Neural progenitor cell (in vitro differentiated cells): Measurements from ENCODE around the gene EXOC8. TPM values are rescaled to one million over a fixed set of nuclear protein-coding genes. Genes with fewer than 3 reads are reported as not detected.

Experiments
- DNase-seq: peaks from one replicate; pipeline ENCODE4 v3.0.0-alpha.2; 2016; ENCODE audit warnings: low spot score
- H2AFZ ChIP-seq: fragments of 200-600 bp; sonication (generic); replicated peaks from 2 replicates; pipeline ENCODE4 v1.6.1; 2016; ENCODE audit warnings: antibody characterized with exemption
- H3F3A ChIP-seq: fragments of 200-600 bp; sonication (generic); 2 replicates; pipeline ENCODE4 v1.6.1; 2016; ENCODE audit warnings: antibody characterized with exemption, low read depth
- H3K27ac ChIP-seq: fragments of 200-600 bp; sonication (generic); 2 replicates; pipeline ENCODE4 v1.5.1; 2016; ENCODE audit warnings: mild to moderate bottlenecking
- H3K27me3 ChIP-seq: fragments of 200-600 bp; sonication (generic); 2 replicates; pipeline ENCODE4 v1.6.1; 2016; ENCODE audit warnings: mild to moderate bottlenecking, moderate library complexity
- H3K36me3 ChIP-seq: fragments of 200-600 bp; sonication (generic); 2 replicates; pipeline ENCODE4 v1.5.1; 2016
- H3K4me1 ChIP-seq: fragments of 200-600 bp; sonication (generic); 2 replicates; pipeline ENCODE4 v1.6.1; 2016; ENCODE audit warnings: mixed run types
- H3K4me2 ChIP-seq: fragments of 200-600 bp; sonication (generic); 2 replicates; pipeline ENCODE4 v1.6.1; 2016
- H3K4me3 ChIP-seq: fragments of 200-600 bp; sonication (generic); 2 replicates; pipeline ENCODE4 v1.5.1; 2016
- H3K79me2 ChIP-seq: fragments of 200-600 bp; sonication (generic); 2 replicates; pipeline ENCODE4 v1.6.1; 2016; ENCODE audit warnings: low read depth
- H3K9ac ChIP-seq: fragments of 200-600 bp; sonication (generic); 2 replicates; pipeline ENCODE4 v1.6.1; 2016
- H3K9me3 ChIP-seq: fragments of 200-600 bp; sonication (generic); 2 replicates; pipeline ENCODE4 v1.5.1; 2016; ENCODE audit warnings: low read depth
- H4K20me1 ChIP-seq: fragments of 200-600 bp; sonication (generic); 2 replicates; pipeline ENCODE4 v1.6.1; 2016; ENCODE audit warnings: low read depth
- H3K27ac Mint-ChIP-seq: 3 replicates; pipeline ENCODE4 v1.8.0; 2021; ENCODE audit warnings: mixed read lengths
- H3K27me3 Mint-ChIP-seq: 2 replicates; pipeline ENCODE4 v1.8.0; 2022; ENCODE audit warnings: low read depth, mild to moderate bottlenecking, inconsistent platforms, moderate library complexity, mixed read lengths; ENCODE audit not compliant: insufficient read depth
- H3K36me3 Mint-ChIP-seq: 3 replicates; pipeline ENCODE4 v1.8.0; 2021; ENCODE audit warnings: mixed read lengths
- H3K4me1 Mint-ChIP-seq: 3 replicates; pipeline ENCODE4 v1.8.0; 2021; ENCODE audit warnings: mixed read lengths
- H3K4me3 Mint-ChIP-seq: 3 replicates; pipeline ENCODE4 v1.8.0; 2021; ENCODE audit warnings: mild to moderate bottlenecking, moderate library complexity, mixed read lengths
- H3K9me3 Mint-ChIP-seq: 3 replicates; pipeline ENCODE4 v1.8.0; 2020; ENCODE audit warnings: mixed read lengths
- CTCF ChIP-seq: fragments of 200-600 bp; sonication (generic); IDR thresholded peaks from 2 replicates; pipeline ENCODE4 v1.5.1; 2017; ENCODE audit warnings: antibody characterized with exemption, mild to moderate bottlenecking
- EZH2 ChIP-seq: fragments of 200-600 bp; sonication (generic); IDR thresholded peaks from 2 replicates; pipeline ENCODE4 v1.6.1; 2017; ENCODE audit warnings: antibody characterized with exemption, mild to moderate bottlenecking, moderate library complexity
- EZH2phosphoT487 ChIP-seq: fragments of 200-600 bp; sonication (generic); IDR thresholded peaks from 2 replicates; pipeline ENCODE4 v1.6.1; 2017; ENCODE audit warnings: antibody characterized with exemption
- total RNA-seq: library from RNA; depleted of rRNA; stranded (reverse); fragments of >200 nt; gene quantifications from 2 replicates; pipeline ENCODE4 v1.2.3, GENCODE V29; 2015; ENCODE audit warnings: low replicate concordance

Gene EXOC8
- total RNA-seq, 1 donor from 2014 or later: 11.8 TPM

GRCh38 chr1:231372501-231372900 is 34.8 kb upstream of the EXOC8 start:
- Mint-ChIP-seq H3K36me3 (peaks cover 4% of the 10 kb centered on the region), H3K9me3 (no peaks in the 10 kb centered on the region), H3K4me3 (no peak overlapping the region), H3K4me1 (peaks cover 4% of the 10 kb centered on the region), H3K27me3 (peaks cover 3% of the 10 kb centered on the region), H3K27ac (no peak overlapping the region)
- H3K4me3 ChIP-seq: no peak overlapping the region
- no peak overlapping the region for H3K27ac ChIP-seq
- no peak for DNase-seq
- H3K27me3 ChIP-seq: no peaks in the 10 kb centered on the region
- H3K9me3 ChIP-seq: no peaks in the 10 kb centered on the region
- H3K9ac ChIP-seq: no peak overlapping the region
- H3K79me2 ChIP-seq: no peaks in the 10 kb centered on the region
- TF ChIP-seq EZH2phosphoT487: no peak
- TF ChIP-seq CTCF: no peak
- TF ChIP-seq EZH2: no peak
- peaks cover 23% of the 10 kb centered on the region for H4K20me1 ChIP-seq
- no peaks in the 10 kb centered on the region for H3K36me3 ChIP-seq
- H3F3A ChIP-seq: peaks cover 6% of the 10 kb centered on the region
- peaks cover 18% of the 10 kb centered on the region for H3K4me1 ChIP-seq
- no peak overlapping the region for H3K4me2 ChIP-seq
- H2AFZ ChIP-seq: no peak overlapping the region

GRCh38 chr1:231369282-231369681 is 31.6 kb upstream of the EXOC8 start:
- H3K4me3 Mint-ChIP-seq: no peak overlapping the region
- H4K20me1 ChIP-seq: peaks cover under 1% of the 10 kb centered on the region
- peaks cover 3% of the 10 kb centered on the region for H3K27me3 Mint-ChIP-seq
- TF ChIP-seq CTCF (no peak), EZH2 (no peak), EZH2phosphoT487 (no peak)
- H3K27me3 ChIP-seq: no peaks in the 10 kb centered on the region
- peaks cover 11% of the 10 kb centered on the region for H3K4me1 ChIP-seq
- H3K4me3 ChIP-seq: no peak overlapping the region
- no peak overlapping the region for H3K4me2 ChIP-seq
- H3K27ac Mint-ChIP-seq: no peak overlapping the region
- DNase-seq: peak; percentile 20
- H3K9ac ChIP-seq: no peak overlapping the region
- no peaks in the 10 kb centered on the region for H3K79me2 ChIP-seq
- H3F3A ChIP-seq: no peaks in the 10 kb centered on the region
- H2AFZ ChIP-seq: no peak overlapping the region
- peaks cover 6% of the 10 kb centered on the region for H3K36me3 Mint-ChIP-seq
- no peak overlapping the region for H3K27ac ChIP-seq
- no peaks in the 10 kb centered on the region for H3K9me3 Mint-ChIP-seq
- H3K36me3 ChIP-seq: no peaks in the 10 kb centered on the region
- H3K4me1 Mint-ChIP-seq: no peaks in the 10 kb centered on the region
- H3K9me3 ChIP-seq: no peaks in the 10 kb centered on the region

- Histone ChIP-seq H3K4me3 (no peak overlapping the region), H3K4me2 (no peak overlapping the region), H3K27me3 (no peaks in the 10 kb centered on the region), H3K27ac (no peak overlapping the region), H3K79me2 (no peaks in the 10 kb centered on the region), H4K20me1 (no peaks in the 10 kb centered on the region), H3K9me3 (no peaks in the 10 kb centered on the region), H3K4me1 (peaks cover 1% of the 10 kb centered on the region), H3K36me3 (no peaks in the 10 kb centered on the region), H3F3A (no peaks in the 10 kb centered on the region), H2AFZ (no peak overlapping the region), H3K9ac (no peak overlapping the region)
- DNase-seq: no peak
- no peak overlapping the region for H3K27ac Mint-ChIP-seq
- TF ChIP-seq EZH2phosphoT487 (no peak), EZH2 (no peak), CTCF (no peak)
- no peaks in the 10 kb centered on the region for H3K4me1 Mint-ChIP-seq
- H3K9me3 Mint-ChIP-seq: no peaks in the 10 kb centered on the region
- no peaks in the 10 kb centered on the region for H3K27me3 Mint-ChIP-seq
- peaks cover 16% of the 10 kb centered on the region for H3K36me3 Mint-ChIP-seq
- no peak overlapping the region for H3K4me3 Mint-ChIP-seq
Measured at GRCh38 chr1:231364192-231364591, 26.5 kb upstream of the EXOC8 start.
